ENCODE data around the gene BRD4.
"Not testable (repeated sequence)": the region's sequence is repeated elsewhere in the genome, so short reads cannot be mapped to it uniquely, and the experiment has no call there.

DNA sequence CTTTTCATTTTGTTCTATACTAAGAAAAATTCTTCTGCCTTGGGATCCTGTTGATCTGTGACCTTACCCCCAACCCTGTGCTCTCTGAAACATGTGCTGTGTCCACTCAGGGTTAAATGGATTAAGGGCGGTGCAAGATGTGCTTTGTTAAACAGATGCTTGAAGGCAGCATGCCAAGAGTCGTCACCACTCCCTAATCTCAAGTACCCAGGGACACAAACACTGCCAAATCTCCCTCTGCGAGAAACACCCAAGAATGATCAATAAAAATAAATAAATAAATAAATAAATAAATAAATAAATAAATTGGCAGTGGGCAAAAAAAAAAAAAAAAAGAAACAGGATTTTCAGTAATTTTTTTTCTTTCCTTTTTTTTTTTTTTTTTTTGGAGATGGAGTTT is 31.5 kb upstream of the BRD4 start:
- not testable (repeated sequence) for TF ChIP-seq REST (IDR thresholded peaks at IDR 0.05; ENCODE audit: borderline replicate concordance in 1 of 2, low read depth in 1 of 2, low read length in 2 of 2); GLI4 (CRISPR knock-in tag; IDR thresholded peaks at IDR 0.05; ENCODE audit: borderline replicate concordance); TCF12 (IDR thresholded peaks at IDR 0.05); TCF12 (CRISPR knock-in tag; IDR thresholded peaks at IDR 0.05); CBX1 (IDR thresholded peaks at IDR 0.05; ENCODE audit: low read depth); ZNF749 (CRISPR knock-in tag; IDR thresholded peaks at IDR 0.05; ENCODE audit: borderline replicate concordance); ZNF792 (CRISPR knock-in tag; IDR thresholded peaks at IDR 0.05); MEIS1 (CRISPR knock-in tag; IDR thresholded peaks at IDR 0.05; ENCODE audit: borderline replicate concordance); ZNF281 (CRISPR knock-in tag; IDR thresholded peaks at IDR 0.05; ENCODE audit: borderline replicate concordance); ZNF777 (CRISPR knock-in tag; IDR thresholded peaks at IDR 0.05); MAZ (IDR thresholded peaks at IDR 0.05; ENCODE audit: borderline replicate concordance, low read depth, low read length); MAZ (CRISPR knock-in tag; IDR thresholded peaks at IDR 0.05; ENCODE audit: low read depth); ZNF414 (CRISPR knock-in tag; IDR thresholded peaks at IDR 0.05); ETV5 (CRISPR knock-in tag; IDR thresholded peaks at IDR 0.05; ENCODE audit: borderline replicate concordance); SMARCC2 (IDR thresholded peaks at IDR 0.05); REXO4 (CRISPR knock-in tag; IDR thresholded peaks at IDR 0.05; ENCODE audit: borderline replicate concordance)
